Measurements from ENCODE around the gene ERCC6L. TPM values are rescaled to one million over a fixed set of nuclear protein-coding genes. Genes with fewer than 3 reads are reported as not detected.

Gene ERCC6L
- total and polyA plus RNA-seq, 10 of the 15 experiments (the other 5 are each of a cell fraction or from before 2014, with no cell fraction given) = 4.7 to 13.1 (median 7.7) TPM

DNA sequence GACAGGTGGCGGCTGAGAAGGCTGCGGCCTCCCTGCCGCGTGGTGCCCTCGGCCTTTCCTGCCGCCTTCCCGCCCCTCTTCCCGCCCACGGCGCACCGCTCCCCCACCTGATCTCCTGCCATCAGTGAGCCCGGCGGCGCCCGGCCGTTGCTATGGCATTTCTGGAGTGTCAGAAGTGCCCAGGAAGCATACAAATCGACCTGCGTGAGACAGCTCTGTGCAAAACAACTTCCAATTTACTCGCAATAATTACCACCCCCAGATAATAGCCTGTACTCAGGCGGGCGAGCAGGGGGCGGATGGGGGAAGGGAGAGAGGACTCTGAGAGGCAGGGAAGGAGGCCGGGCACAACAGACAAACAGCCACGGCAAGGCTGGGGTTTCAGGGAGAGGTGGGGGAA, 16.6 kb upstream of the ERCC6L start (continued):
- no peak for TF ChIP-seq ZNF217 (IDR thresholded peaks at IDR 0.05)
- no peak for TF ChIP-seq BHLHE40 (IDR thresholded peaks at IDR 0.05; ENCODE audit: borderline replicate concordance in 1 of 2, low read depth in 2 of 2, low read length in 1 of 2)
- TF ChIP-seq SIN3A (IDR thresholded peaks at IDR 0.05; ENCODE audit: low read depth, low read length) = no peak
- no peak for TF ChIP-seq YBX1 (IDR thresholded peaks at IDR 0.05)
- TF ChIP-seq GATAD2B (conservative IDR thresholded peaks at IDR 0.05; ENCODE audit: low read depth) = no peak
- TF ChIP-seq JUND (IDR thresholded peaks at IDR 0.05; ENCODE audit: low read depth, low read length) = no peak
- no peak for TF ChIP-seq NBN (IDR thresholded peaks at IDR 0.05)
- TF ChIP-seq NFYA (IDR thresholded peaks at IDR 0.05; ENCODE audit: borderline replicate concordance, low read depth, low read length) = no peak
- TF ChIP-seq, protein P1, sequence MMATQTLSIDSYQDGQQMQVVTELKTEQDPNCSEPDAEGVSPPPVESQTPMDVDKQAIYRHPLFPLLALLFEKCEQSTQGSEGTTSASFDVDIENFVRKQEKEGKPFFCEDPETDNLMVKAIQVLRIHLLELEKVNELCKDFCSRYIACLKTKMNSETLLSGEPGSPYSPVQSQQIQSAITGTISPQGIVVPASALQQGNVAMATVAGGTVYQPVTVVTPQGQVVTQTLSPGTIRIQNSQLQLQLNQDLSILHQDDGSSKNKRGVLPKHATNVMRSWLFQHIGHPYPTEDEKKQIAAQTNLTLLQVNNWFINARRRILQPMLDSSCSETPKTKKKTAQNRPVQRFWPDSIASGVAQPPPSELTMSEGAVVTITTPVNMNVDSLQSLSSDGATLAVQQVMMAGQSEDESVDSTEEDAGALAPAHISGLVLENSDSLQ (IDR thresholded peaks at IDR 0.05) = no peak
- no peak for TF ChIP-seq ZNF274 (IDR thresholded peaks at IDR 0.05; ENCODE audit: insufficient read depth, insufficient read length)

DNA sequence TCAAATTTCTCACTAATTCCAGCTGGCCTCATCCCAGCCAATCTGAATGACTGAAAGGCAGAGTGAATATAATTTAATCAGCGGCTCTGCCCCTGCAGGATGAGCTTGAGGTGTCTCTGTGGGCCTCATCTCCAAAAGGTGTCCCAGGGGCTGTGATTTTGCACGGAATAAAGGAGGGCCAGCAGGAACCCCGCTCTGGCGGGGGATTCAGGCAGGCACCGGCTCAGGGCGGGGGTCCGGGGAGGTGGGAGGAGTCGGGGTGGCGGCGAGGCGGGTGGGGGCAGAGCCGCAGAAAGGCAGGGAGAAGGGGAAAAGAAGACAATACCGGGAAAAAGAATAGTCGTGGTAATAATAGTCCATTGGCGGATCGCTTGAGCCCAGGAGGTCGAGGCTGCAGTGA, 16.0 kb upstream of the ERCC6L start:
- 47% methylated on average over 10 of the region's 17 CpGs for WGBS (ENCODE audit: insufficient coverage, insufficient replicate concordance, low lambda C conversion rate, missing lambda C conversion rate)
- Histone ChIP-seq H4K20me1 (ENCODE audit: control insufficient read depth, insufficient read depth) (no peaks in the 10 kb centered on the region), H3K4me1 (ENCODE audit: control insufficient read depth, insufficient read depth, low read length) (no peaks in the 10 kb centered on the region), H3K9ac (ENCODE audit: control insufficient read depth, insufficient read depth, low read length) (no peak overlapping the region), H3K27ac (ENCODE audit: control insufficient read depth, insufficient read depth) (no peak overlapping the region), H3K27me3 (replicated peaks in 1 of 2; ENCODE audit: control insufficient read depth in 2 of 2, insufficient read depth in 2 of 2, low read length in 1 of 2) (peaks cover 3% of the 10 kb centered on the region in 2 experiments; a peak in 3 of 4 replicates), H3K4me3 (no peak overlapping the region), H3K4me2 (ENCODE audit: control insufficient read depth, insufficient read depth) (no peak overlapping the region), H3K9me3 (replicated peaks; ENCODE audit: control insufficient read depth, insufficient read depth, low read length) (no peaks in the 10 kb centered on the region), H3K79me2 (ENCODE audit: control insufficient read depth, insufficient read depth, low read length) (no peaks in the 10 kb centered on the region), H2AFZ (ENCODE audit: control insufficient read depth, low read depth, low read length) (no peak overlapping the region), H3K36me3 (ENCODE audit: control insufficient read depth in 2 of 2, insufficient read depth in 2 of 2, low read length in 1 of 2) (no peaks in the 10 kb centered on the region)
- DNase-seq (ENCODE audit: low read depth, low spot score) (no peak), FAIRE-seq (no peak), ATAC-seq (no peak)
- no TSS peak for BruUV-seq (replicated peaks)
- in situ Hi-C loops (cut with MboI) = no loop called here
- CTCF ChIA-PET = interaction anchor here (0.6 to 1.0 kb wide), 2 partner anchors 9 to 10 kb away, joined by 3 to 4 read pairs; no protein-coding TSS in a partner anchor
- SMC1A ChIA-PET (ENCODE audit: uncharacterized antibody, unreplicated experiment) = no interaction called here
- intact Hi-C loops (cut with micrococcal nuclease; ENCODE audit: unreplicated experiment) = no loop called here
- RAD21 ChIA-PET (ENCODE audit: unreplicated experiment) = interaction anchor here (0.9 kb wide), 1 partner anchor 10 kb away, joined by 3 read pairs; no protein-coding TSS in a partner anchor
- POLR2A ChIA-PET = no interaction called here
- TF ChIP-seq ZNF622 (IDR thresholded peaks at IDR 0.05) (no peak), ASH2L (IDR thresholded peaks at IDR 0.05; ENCODE audit: borderline replicate concordance, low read depth) (no peak), LARP7 (IDR thresholded peaks at IDR 0.05) (no peak), SPI1 (IDR thresholded peaks at IDR 0.05; ENCODE audit: borderline replicate concordance, insufficient read depth, low read depth, low read length) (no peak), CHD2 (IDR thresholded peaks at IDR 0.05; ENCODE audit: borderline replicate concordance, low read depth, low read length) (no peak), SMC3 (IDR thresholded peaks at IDR 0.05; ENCODE audit: borderline replicate concordance, low read length) (no peak)
- TF ChIP-seq, protein P2, sequence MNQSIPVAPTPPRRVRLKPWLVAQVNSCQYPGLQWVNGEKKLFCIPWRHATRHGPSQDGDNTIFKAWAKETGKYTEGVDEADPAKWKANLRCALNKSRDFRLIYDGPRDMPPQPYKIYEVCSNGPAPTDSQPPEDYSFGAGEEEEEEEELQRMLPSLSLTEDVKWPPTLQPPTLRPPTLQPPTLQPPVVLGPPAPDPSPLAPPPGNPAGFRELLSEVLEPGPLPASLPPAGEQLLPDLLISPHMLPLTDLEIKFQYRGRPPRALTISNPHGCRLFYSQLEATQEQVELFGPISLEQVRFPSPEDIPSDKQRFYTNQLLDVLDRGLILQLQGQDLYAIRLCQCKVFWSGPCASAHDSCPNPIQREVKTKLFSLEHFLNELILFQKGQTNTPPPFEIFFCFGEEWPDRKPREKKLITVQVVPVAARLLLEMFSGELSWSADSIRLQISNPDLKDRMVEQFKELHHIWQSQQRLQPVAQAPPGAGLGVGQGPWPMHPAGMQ (IDR thresholded peaks at IDR 0.05; ENCODE audit: borderline replicate concordance) = no peak
- TF ChIP-seq, protein P3, sequence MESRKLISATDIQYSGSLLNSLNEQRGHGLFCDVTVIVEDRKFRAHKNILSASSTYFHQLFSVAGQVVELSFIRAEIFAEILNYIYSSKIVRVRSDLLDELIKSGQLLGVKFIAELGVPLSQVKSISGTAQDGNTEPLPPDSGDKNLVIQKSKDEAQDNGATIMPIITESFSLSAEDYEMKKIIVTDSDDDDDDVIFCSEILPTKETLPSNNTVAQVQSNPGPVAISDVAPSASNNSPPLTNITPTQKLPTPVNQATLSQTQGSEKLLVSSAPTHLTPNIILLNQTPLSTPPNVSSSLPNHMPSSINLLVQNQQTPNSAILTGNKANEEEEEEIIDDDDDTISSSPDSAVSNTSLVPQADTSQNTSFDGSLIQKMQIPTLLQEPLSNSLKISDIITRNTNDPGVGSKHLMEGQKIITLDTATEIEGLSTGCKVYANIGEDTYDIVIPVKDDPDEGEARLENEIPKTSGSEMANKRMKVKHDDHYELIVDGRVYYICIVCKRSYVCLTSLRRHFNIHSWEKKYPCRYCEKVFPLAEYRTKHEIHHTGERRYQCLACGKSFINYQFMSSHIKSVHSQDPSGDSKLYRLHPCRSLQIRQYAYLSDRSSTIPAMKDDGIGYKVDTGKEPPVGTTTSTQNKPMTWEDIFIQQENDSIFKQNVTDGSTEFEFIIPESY (IDR thresholded peaks at IDR 0.05) = no peak
- TF ChIP-seq, protein P4, sequence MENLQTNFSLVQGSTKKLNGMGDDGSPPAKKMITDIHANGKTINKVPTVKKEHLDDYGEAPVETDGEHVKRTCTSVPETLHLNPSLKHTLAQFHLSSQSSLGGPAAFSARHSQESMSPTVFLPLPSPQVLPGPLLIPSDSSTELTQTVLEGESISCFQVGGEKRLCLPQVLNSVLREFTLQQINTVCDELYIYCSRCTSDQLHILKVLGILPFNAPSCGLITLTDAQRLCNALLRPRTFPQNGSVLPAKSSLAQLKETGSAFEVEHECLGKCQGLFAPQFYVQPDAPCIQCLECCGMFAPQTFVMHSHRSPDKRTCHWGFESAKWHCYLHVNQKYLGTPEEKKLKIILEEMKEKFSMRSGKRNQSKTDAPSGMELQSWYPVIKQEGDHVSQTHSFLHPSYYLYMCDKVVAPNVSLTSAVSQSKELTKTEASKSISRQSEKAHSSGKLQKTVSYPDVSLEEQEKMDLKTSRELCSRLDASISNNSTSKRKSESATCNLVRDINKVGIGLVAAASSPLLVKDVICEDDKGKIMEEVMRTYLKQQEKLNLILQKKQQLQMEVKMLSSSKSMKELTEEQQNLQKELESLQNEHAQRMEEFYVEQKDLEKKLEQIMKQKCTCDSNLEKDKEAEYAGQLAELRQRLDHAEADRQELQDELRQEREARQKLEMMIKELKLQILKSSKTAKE (IDR thresholded peaks at IDR 0.05; ENCODE audit: low read depth, poor library complexity, severe bottlenecking) = no peak
